ENCODE data around the gene SBK1. TPM values are rescaled to one million over a fixed set of nuclear protein-coding genes. Genes with fewer than 3 reads are reported as not detected.

SBK1 gene
- total RNA-seq, 1 experiment from 2014 or later, result 6.7 TPM

DNA sequence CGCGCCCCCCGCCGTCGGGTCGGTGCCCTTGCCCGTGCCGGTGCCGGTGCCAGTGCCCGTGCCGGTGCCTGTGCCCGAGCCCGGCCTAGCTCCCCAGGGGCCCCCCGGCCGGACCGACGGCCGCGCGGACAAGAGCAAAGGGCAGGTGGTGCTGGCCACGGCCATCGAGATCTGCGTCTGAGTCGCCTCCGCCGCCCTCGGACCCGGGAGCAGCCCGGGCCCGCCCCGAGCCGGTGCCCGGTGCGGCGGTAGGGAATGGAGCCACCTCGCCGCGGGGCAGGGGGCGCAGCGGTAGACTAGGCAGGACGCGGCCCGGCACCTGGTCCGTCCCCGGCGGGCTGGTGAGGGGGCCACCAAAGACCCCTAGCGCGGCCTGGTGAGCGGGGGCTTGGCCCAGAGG lies 28.4 kb downstream of the SBK1 start:
- DNase-seq, result no peak
- intact Hi-C loops (cut with micrococcal nuclease; ENCODE audit: unreplicated experiment), result no loop called here
- Mint-ChIP-seq H3K27ac (ENCODE audit: unreplicated experiment) (no peak overlapping the region), H3K36me3 (ENCODE audit: insufficient read depth, unreplicated experiment) (no peaks in the 10 kb centered on the region), H3K9me3 (ENCODE audit: unreplicated experiment) (no peaks in the 10 kb centered on the region), H3K4me1 (ENCODE audit: low read depth, unreplicated experiment) (peaks cover 13% of the 10 kb centered on the region), H3K27me3 (ENCODE audit: insufficient read depth, unreplicated experiment) (no peaks in the 10 kb centered on the region), H3K4me3 (ENCODE audit: unreplicated experiment) (no peak overlapping the region)
- H3K4me1 ChIP-seq, result 0 out of 2 replicates have a peak, but pooled peaks cover 4% of the 10 kb centered on the region
- CTCF ChIA-PET, result no interaction called here
- TF ChIP-seq, protein P1, sequence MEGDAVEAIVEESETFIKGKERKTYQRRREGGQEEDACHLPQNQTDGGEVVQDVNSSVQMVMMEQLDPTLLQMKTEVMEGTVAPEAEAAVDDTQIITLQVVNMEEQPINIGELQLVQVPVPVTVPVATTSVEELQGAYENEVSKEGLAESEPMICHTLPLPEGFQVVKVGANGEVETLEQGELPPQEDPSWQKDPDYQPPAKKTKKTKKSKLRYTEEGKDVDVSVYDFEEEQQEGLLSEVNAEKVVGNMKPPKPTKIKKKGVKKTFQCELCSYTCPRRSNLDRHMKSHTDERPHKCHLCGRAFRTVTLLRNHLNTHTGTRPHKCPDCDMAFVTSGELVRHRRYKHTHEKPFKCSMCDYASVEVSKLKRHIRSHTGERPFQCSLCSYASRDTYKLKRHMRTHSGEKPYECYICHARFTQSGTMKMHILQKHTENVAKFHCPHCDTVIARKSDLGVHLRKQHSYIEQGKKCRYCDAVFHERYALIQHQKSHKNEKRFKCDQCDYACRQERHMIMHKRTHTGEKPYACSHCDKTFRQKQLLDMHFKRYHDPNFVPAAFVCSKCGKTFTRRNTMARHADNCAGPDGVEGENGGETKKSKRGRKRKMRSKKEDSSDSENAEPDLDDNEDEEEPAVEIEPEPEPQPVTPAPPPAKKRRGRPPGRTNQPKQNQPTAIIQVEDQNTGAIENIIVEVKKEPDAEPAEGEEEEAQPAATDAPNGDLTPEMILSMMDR (IDR thresholded peaks at IDR 0.05; ENCODE audit: insufficient read depth in 1 of 2, low read depth in 1 of 2, low read length in 1 of 2, severe bottlenecking in 1 of 2, unreplicated experiment in 1 of 2), result no peak
- no TSS peak for BruUV-seq (replicated peaks)
- no peak overlapping the region for H3K4me3 ChIP-seq (ENCODE audit: low read depth, low read length)
- no peaks in the 10 kb centered on the region for H3K36me3 ChIP-seq (ENCODE audit: control insufficient read depth, insufficient read depth, low read length)
- H3K9me3 ChIP-seq, result no peaks in the 10 kb centered on the region
- POLR2A ChIA-PET, result interaction anchor here (0.6 kb wide), 1 partner anchor 303 kb away, joined by 7 read pairs; no protein-coding TSS in a partner anchor
- H3K27me3 ChIP-seq (replicated peaks; ENCODE audit: control insufficient read depth, insufficient read depth, low read length), result no peaks in the 10 kb centered on the region

DNA sequence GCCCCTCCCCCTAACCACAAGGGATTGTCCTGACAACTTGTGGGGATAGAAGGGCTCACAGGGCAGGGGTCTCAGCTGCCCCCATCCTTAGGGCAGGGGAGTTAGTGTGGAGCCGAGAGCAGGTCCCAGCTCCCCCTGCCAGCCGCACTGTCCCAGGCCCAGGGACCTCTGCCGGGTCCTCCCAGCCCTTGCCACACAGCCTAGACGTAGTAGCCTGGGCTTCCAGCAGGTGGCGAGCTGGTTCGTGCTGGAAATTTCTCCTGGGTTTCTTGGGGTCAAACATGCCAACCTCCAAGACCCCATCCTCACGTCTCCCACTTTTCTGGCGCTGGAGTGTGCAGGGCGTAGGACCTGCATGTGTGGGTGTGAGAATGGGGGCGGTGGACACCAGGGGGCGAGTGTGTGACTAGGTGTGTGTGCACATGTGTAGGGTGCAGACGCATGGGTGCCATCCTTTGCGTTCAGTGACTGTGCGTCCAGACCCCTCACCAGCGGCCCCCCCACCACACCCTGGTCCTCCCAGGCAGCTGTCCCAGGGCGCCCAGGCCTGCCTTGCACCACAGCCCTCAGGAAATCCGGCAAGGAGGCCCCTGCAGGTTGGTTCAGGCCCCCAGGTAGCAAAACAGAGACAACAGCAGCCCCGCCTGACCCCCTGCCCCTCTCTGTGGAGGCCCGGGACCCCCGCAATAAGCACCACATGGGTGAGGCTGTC lies 29.5 kb downstream of the SBK1 start:
- CTCF ChIA-PET, result interaction anchor here (0.5 to 1.1 kb wide), 5 partner anchors 21 to 624 kb away, joined by 3 to 4 read pairs (median 4); no protein-coding TSS in a partner anchor
- intact Hi-C loops (cut with micrococcal nuclease; ENCODE audit: unreplicated experiment), result no loop called here
- Mint-ChIP-seq H3K27me3 (ENCODE audit: insufficient read depth, unreplicated experiment) (no peaks in the 10 kb centered on the region), H3K9me3 (ENCODE audit: unreplicated experiment) (no peaks in the 10 kb centered on the region), H3K4me1 (ENCODE audit: low read depth, unreplicated experiment) (peaks cover 13% of the 10 kb centered on the region), H3K36me3 (ENCODE audit: insufficient read depth, unreplicated experiment) (no peaks in the 10 kb centered on the region), H3K4me3 (ENCODE audit: unreplicated experiment) (no peak overlapping the region), H3K27ac (ENCODE audit: unreplicated experiment) (no peak overlapping the region)
- BruUV-seq (replicated peaks), result no TSS peak
- H3K9me3 ChIP-seq, result no peaks in the 10 kb centered on the region
- POLR2A ChIA-PET, result interaction anchor here (0.6 kb wide), 1 partner anchor 302 kb away, joined by 7 read pairs; no protein-coding TSS in a partner anchor
- H3K36me3 ChIP-seq (ENCODE audit: control insufficient read depth, insufficient read depth, low read length), result no peaks in the 10 kb centered on the region
- no peak overlapping the region for H3K4me3 ChIP-seq (ENCODE audit: low read depth, low read length)
- peak; percentile 42 to 52 for DNase-seq
- 0 out of 2 replicates have a peak, but pooled peaks cover 4% of the 10 kb centered on the region for H3K4me1 ChIP-seq
- no peaks in the 10 kb centered on the region for H3K27me3 ChIP-seq (replicated peaks; ENCODE audit: control insufficient read depth, insufficient read depth, low read length)
- TF ChIP-seq, protein P1 (IDR thresholded peaks at IDR 0.05; ENCODE audit: insufficient read depth in 1 of 2, low read depth in 1 of 2, low read length in 1 of 2, severe bottlenecking in 1 of 2, unreplicated experiment in 1 of 2), result peak; percentile 36 to 75

DNA sequence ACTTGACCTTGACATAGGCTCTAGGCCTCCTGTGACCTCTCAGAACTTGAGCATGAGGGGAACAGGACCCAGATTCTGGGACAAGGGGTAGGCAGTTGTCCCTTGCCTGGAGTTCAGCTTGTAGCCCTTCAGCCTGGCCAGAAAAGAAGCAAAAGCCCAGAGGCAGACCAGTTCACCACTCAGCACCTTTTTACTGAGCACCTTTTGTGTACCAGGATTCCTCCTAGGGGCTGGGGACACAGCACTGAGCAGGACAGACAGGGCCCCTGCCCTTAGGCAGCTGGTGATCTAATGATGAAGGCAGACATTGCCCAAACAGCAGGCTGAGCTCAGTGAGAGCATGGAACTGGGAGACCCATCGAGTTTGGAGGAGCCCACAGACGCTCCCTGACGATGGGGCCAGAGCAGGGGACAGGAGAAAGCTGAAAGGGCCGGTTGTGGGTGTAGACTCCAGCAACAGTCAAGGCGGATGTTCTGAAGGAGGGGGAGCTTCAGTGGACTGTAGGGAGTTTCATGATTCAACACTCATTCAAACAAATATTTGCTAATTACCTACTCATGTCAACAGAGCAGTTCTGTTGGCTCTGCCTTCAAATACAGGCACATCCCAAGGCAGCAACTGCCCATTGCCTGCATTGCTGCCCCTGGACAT lies 32.0 kb downstream of the SBK1 start:
- Mint-ChIP-seq H3K27me3 (ENCODE audit: insufficient read depth, unreplicated experiment) (no peaks in the 10 kb centered on the region), H3K9me3 (ENCODE audit: unreplicated experiment) (no peaks in the 10 kb centered on the region), H3K27ac (ENCODE audit: unreplicated experiment) (peak overlapping the region; percentile 70), H3K36me3 (ENCODE audit: insufficient read depth, unreplicated experiment) (no peaks in the 10 kb centered on the region), H3K4me1 (ENCODE audit: low read depth, unreplicated experiment) (peaks cover 13% of the 10 kb centered on the region), H3K4me3 (ENCODE audit: unreplicated experiment) (no peak overlapping the region)
- intact Hi-C loops (cut with micrococcal nuclease; ENCODE audit: unreplicated experiment), result no loop called here
- TF ChIP-seq, protein P1 (IDR thresholded peaks at IDR 0.05; ENCODE audit: insufficient read depth in 1 of 2, low read depth in 1 of 2, low read length in 1 of 2, severe bottlenecking in 1 of 2, unreplicated experiment in 1 of 2), result no peak
- Histone ChIP-seq H3K9me3 (no peaks in the 10 kb centered on the region), H3K4me1 (0 out of 2 replicates have a peak, but pooled peaks cover 4% of the 10 kb centered on the region), H3K27me3 (replicated peaks; ENCODE audit: control insufficient read depth, insufficient read depth, low read length) (no peaks in the 10 kb centered on the region), H3K4me3 (ENCODE audit: low read depth, low read length) (no peak overlapping the region), H3K36me3 (ENCODE audit: control insufficient read depth, insufficient read depth, low read length) (no peaks in the 10 kb centered on the region)
- POLR2A ChIA-PET, result interaction anchor here (0.7 kb wide), 1 partner anchor 220 kb away, joined by 5 read pairs; no protein-coding TSS in a partner anchor
- BruUV-seq (replicated peaks), result no TSS peak
- CTCF ChIA-PET, result no interaction called here
- peak in 1 of 2 experiments; percentile 31 for DNase-seq

Measured in Caco-2 (cell line).